ENCODE measurements around the gene RPL37A.

Gene RPL37A

GRCh38 chr2:216491793-216492596 lies 6.6 kb upstream of the RPL37A start:
- no peak for DNase-seq

DNA sequence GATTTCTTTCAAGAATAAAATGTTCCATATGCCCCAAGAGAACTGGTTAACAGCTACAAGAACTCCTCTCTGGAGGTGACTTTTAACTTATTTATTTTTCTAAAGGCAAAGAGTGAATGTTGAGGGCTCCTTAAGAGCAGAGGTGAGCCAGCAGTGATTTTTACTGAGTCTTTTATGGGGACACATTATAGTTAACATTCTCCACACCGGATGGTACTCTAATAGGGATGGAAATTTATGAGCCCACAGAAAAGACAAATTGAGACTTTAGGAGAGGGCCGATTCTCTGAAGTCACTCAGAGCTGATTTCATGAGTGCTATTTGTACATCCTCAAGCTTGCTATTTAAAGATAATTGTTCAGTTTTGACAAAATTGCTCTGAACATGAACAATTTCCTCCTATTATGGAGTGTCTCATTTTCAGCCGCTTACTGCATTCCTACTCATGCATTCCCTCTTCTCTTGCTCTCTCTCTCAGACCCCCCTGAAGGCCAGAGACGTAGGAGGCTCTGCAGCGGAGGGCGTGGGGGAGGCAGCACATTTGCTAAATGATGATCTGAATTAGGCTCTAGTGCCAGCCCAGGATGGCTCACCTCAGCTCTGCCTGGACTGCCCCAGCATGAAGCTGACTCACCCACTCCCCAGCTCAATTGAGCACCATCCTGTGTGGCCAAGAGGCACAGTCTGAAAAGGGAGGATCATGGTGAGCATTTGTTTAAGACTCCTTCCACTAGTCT lies 5.9 kb upstream of the RPL37A start:
- no peak for DNase-seq

DNA sequence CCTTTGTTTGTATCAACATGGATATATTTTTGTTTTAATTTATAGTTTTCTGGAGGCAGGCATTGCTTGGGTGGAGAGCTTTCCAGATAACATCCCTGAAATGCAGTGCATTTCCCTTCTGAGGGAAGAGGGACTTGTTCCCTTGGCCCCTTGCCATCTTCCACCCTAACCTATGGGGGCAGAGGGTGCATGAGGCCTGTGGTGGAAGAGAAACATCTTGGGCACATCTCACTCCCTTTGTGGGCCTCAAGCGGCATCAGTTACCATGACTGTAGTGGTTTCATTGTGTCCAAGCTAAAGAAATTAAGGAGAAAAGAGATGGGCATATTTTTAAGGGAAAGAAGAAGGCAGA lies 5.3 kb upstream of the RPL37A start:
- no peak for DNase-seq

DNA sequence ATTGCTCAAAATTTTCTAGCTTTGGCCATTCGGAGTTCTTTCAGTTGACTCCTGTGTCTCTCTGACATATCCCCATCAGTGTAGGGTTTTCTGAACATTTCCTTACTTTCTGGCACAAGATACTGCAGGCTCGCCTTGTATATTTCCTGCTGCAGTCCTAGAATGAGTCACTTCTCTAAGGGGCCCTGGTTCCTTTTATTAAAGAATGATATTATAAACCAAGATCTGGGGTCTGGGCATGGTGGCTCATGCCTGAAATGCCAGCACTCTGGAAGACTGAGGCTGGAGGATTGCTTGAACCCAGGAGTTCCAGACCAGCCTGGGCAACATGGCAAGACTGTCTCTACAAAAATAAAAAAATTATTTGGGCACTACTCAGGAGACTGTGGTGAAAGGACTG lies 3.0 kb upstream of the RPL37A start:
- no peak for DNase-seq

DNA sequence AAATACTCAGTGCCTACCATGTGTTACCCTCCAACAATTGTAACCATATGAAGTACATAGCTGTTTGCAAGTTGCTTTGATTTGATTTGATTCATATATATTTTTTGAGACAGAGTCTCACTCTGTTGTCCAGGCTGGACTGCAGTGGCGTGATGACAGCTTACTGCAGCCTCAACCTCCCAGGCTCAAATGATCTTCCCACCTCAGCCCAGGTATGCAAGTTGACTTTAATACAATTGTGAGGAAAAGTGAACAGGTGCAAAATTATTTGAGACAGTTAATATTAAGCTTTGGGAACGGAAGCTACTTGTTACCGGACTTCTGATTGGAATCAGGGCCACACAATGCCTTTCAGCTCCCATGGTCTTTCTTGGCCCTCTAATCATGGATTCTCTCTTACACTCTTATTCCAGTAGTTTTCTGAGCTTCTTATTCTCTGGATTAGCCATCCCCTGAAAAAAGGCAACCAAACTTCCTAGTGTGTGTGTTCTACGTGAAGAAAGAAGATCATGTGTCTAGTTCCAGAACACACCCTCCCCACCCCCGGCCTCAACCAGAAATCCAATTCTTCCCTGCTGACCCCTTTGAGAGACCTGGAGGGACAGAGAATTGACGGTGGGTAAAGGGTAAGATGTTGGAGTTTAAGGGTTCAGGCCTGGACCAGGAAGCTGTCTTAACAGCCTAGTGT lies 1.1 kb upstream of the RPL37A start:
- no peak for DNase-seq

DNA sequence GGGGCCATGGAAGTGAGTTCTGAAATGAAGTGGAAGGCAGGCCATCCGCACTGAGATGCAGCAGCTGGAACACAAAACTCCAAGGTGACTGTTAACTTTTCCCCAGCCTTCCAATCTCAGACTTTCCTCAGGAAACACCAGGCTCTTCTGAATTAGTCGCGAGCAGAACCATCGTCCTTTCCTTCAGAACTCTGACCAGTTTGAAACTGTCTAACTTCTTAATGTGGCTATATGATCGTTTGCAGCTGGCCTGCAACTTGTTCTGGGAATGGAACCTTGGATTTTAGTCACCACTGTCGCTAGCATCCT lies 620 bp upstream of the RPL37A start:
- DNase-seq: no peak

DNA sequence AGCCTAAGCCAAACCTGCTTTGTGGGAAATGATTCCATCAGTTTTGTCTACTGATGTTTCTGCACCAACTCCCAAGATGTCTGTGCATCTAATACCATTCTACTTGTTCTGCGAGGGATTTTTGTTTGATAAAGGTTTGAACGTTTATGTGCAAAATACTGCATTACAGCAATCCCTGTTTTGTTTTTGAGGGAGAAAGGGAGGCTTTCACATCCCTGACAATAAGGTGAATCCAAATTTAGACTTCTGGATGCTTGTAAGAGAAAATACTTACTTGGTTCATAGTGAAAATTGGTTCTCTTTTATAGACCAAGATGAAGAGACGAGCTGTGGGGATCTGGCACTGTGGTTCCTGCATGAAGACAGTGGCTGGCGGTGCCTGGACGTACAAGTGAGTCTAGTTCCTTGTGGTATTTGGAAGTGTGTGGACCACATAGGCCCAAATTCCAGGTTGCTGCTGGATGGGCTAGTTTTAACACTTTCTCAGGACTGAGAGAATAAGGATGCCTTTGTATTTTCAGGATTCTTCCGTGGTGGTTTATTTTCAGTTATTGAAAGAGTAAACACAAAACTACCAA lies 1.1 kb downstream of the RPL37A start:
- DNase-seq: peak; percentile 33

DNA sequence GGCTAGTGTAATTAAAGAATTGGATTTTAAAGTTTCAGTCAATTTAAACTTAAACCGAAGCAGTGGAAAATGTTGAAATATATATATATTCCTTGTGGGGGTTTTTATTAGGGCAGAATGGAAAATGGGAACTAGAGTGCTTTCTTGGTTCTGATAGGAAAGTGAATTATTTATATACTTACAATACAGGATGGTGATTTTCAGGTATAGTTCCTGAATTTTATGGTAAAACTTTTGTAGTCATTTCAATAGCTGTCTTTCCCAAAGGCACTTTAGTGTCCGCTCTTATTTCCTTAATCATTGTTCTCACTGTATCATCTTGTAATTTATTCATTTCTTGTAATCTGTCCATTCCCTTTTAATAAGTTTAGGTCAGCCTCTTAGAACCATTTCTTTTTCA lies 1.9 kb downstream of the RPL37A start:
- DNase-seq: no peak

- no peak for DNase-seq
These were observed 3.2 kb downstream of the RPL37A start for GRCh38 chr2:216501854-216502253.

DNA sequence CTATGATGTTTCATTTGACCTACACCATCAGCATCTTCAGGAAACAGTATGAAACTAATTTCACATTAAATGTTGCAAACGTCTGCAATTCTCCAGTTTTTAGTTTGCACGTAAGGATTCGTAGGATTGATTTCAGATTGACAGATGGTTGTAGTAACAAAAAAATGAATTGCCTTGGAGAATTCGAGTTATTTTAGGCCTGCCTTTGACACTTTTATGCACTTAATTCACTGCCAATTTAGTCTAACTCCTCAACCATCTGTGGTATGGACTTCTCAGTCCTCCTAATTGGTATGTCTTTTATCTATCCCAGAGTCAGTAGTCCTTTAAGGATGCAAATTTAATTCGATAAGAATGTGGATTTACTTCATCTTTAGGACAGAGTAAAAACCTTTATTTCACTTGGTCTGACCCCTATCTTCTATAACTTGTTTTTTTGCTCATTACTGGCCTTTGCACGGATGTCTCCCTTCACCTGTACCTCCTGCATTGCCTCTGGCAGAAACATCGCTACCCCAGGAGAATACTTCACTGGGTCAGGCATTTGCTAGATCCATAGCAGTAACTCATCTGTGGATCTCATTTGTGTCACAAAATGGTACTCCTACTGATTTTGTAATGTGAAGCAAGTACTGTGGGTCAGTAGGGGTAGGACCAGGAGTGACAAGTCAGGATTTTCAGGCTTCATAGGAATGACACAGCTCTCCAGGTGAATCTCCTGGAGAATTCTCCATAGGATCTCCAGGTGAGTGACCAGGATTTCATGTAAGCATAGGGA lies 3.9 kb downstream of the RPL37A start:
- DNase-seq: no peak

DNA sequence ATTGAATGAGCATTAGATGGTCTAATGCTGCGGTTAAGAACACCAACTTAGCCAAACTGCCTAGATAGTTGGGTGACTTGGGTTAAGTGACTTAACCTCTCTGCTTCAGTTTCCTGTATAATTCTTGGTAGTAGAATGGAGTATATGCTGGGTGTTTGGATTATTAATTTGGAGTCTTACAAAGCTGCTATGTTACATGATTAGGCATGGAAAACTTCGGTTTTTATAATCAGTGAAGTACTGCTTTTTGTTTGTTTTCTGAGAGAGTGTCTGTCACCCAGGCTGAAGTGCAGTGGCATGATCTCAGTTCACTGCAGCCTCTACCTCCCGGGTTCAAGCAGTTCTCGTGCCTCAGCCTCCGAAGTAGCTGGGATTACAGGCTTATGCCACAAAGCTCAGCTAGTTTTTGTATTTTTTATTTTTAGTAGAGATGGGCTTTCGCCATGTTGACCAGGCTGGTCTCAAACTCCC lies 4.5 kb downstream of the RPL37A start:
- no peak for DNase-seq

GRCh38 chr2:216503697-216504375 lies 5.2 kb downstream of the RPL37A start:
- DNase-seq: no peak

DNA sequence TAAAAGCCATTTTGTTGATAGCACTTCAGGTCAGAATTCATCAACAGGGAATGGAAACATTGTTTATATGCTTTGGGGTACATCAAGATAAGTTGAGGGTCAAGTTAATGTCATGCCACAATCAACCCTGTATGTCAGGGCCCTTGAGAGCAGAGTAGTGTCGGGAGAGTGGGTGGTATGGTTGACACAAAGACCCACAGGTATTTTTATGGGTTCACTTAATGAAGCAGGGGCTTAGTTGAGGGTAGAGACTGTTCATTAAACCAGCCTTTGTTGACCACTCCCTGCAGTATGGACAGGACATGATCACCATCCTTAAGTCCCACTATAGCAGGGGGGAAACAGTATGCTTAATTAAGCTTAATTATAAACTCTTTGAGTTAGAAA lies 5.7 kb downstream of the RPL37A start:
- no peak for DNase-seq

GRCh38 chr2:216505133-216506106 lies 6.8 kb downstream of the RPL37A start:
- DNase-seq: peak; percentile 17 to 30

GRCh38 chr2:216507220-216508160 lies 8.8 kb downstream of the RPL37A start:
- DNase-seq: no peak

GRCh38 chr2:216508229-216508628 lies 9.6 kb downstream of the RPL37A start:
- DNase-seq: no peak

- no peak for DNase-seq
These were observed 18.2 kb downstream of the RPL37A start for GRCh38 chr2:216516730-216517350.

GRCh38 chr2:216517447-216518225 lies 19.0 kb downstream of the RPL37A start:
- DNase-seq: no peak

Measured in stimulated activated CD4-positive, alpha-beta T cell treated with anti-CD3 and anti-CD28 coated beads, Interleukin-2, amount 100 ng/mL, for 24 hours (primary cell).